Calu3 (cell line): ENCODE measurements around the gene DDA1. TPM values are rescaled to one million over a fixed set of nuclear protein-coding genes. Genes with fewer than 3 reads are reported as not detected.

ENCODE experiments used
- BruUV-seq: library from RNA; stranded (reverse); fragments of 400-500 nt; replicated peaks from 2 replicates; lab custom pipeline; 2021; lab: Mats Ljungman, UMichigan
- CTCF ChIA-PET: fragments of 300-600 bp; sonication (Branson Sonifier 250); formaldehyde crosslinking; loops from one replicate; lab custom pipeline; 2022; ENCODE audit warnings: antibody characterized with exemption; lab: Charles Lee
- DNase-seq: peaks from one replicate; pipeline ENCODE4 v3.0.0; 2022
- H3K27ac Mint-ChIP-seq: one replicate; pipeline ENCODE4 v1.8.0; 2022; ENCODE audit warnings: mixed read lengths; ENCODE audit not compliant: unreplicated experiment
- H3K27me3 Mint-ChIP-seq: one replicate; pipeline ENCODE4 v1.8.0; 2022; ENCODE audit warnings: mixed read lengths; ENCODE audit not compliant: unreplicated experiment
- H3K36me3 Mint-ChIP-seq: one replicate; pipeline ENCODE4 v1.8.0; 2022; ENCODE audit warnings: mild to moderate bottlenecking, moderate library complexity, mixed read lengths; ENCODE audit not compliant: insufficient read depth, unreplicated experiment
- H3K4me1 Mint-ChIP-seq: one replicate; pipeline ENCODE4 v1.8.0; 2022; ENCODE audit warnings: mild to moderate bottlenecking, low read depth, mixed read lengths; ENCODE audit not compliant: unreplicated experiment
- H3K4me3 Mint-ChIP-seq: one replicate; pipeline ENCODE4 v1.8.0; 2022; ENCODE audit warnings: mild to moderate bottlenecking, low read depth, moderate library complexity, mixed read lengths; ENCODE audit not compliant: unreplicated experiment
- H3K9me3 Mint-ChIP-seq: one replicate; pipeline ENCODE4 v1.8.0; 2022; ENCODE audit warnings: low read depth, mixed read lengths; ENCODE audit not compliant: unreplicated experiment
- CTCF ChIP-seq: fragments of 200-600 bp; IDR thresholded peaks from one replicate; pipeline ENCODE4 v1.8.0; 2022; ENCODE audit warnings: antibody characterized with exemption; ENCODE audit not compliant: unreplicated experiment
- intact Hi-C: fragments of 100-400 bp; cut with micrococcal nuclease; formaldehyde crosslinking; loops from one replicate; pipeline ENCODE4 v1.10.0; 2022; ENCODE audit not compliant: unreplicated experiment
- total RNA-seq: library from RNA; stranded (reverse); gene quantifications from 2 replicates; pipeline ENCODE4 v1.2.3, GENCODE V29; 2022

The DDA1 gene
- total RNA-seq, 1 experiment from 2014 or later = 50.8 TPM

GRCh38 chr19:17325881-17326594, 16.7 kb downstream of the DDA1 start:
- no peak for DNase-seq
- no peak for TF ChIP-seq CTCF
- CTCF ChIA-PET = no interaction called here
- BruUV-seq = no TSS peak
- intact Hi-C loops = no loop called here
- Mint-ChIP-seq H3K4me3 (no peak overlapping the region), H3K27me3 (no peaks in the 10 kb centered on the region), H3K9me3 (no peaks in the 10 kb centered on the region), H3K36me3 (peaks cover 16% of the 10 kb centered on the region), H3K27ac (no peak overlapping the region), H3K4me1 (no peaks in the 10 kb centered on the region)

- no peaks in the 10 kb centered on the region for H3K4me1 Mint-ChIP-seq
- no peak for DNase-seq
- BruUV-seq = no TSS peak
- no peak overlapping the region for H3K27ac Mint-ChIP-seq
- no peak overlapping the region for H3K4me3 Mint-ChIP-seq
- CTCF ChIA-PET = no interaction called here
- intact Hi-C loops = no loop called here
- H3K9me3 Mint-ChIP-seq = no peaks in the 10 kb centered on the region
- no peaks in the 10 kb centered on the region for H3K27me3 Mint-ChIP-seq
- TF ChIP-seq CTCF = no peak
- peaks cover 16% of the 10 kb centered on the region for H3K36me3 Mint-ChIP-seq
Measured at GRCh38 chr19:17326595-17326966, 17.2 kb downstream of the DDA1 start.

GRCh38 chr19:17327068-17327653, 17.8 kb downstream of the DDA1 start:
- no peak for TF ChIP-seq CTCF
- Mint-ChIP-seq H3K4me3 (no peak overlapping the region), H3K4me1 (no peaks in the 10 kb centered on the region), H3K27ac (no peak overlapping the region), H3K36me3 (peaks cover 16% of the 10 kb centered on the region), H3K9me3 (no peaks in the 10 kb centered on the region), H3K27me3 (no peaks in the 10 kb centered on the region)
- intact Hi-C loops = no loop called here
- CTCF ChIA-PET = interaction anchor here (0.6 kb wide), 1 partner anchor 85 kb away, joined by 3 read pairs; no protein-coding TSS in a partner anchor
- BruUV-seq = no TSS peak
- no peak for DNase-seq

GRCh38 chr19:17327654-17328516, 18.5 kb downstream of the DDA1 start:
- TF ChIP-seq CTCF = no peak
- DNase-seq = no peak
- intact Hi-C loops = no loop called here
- no peaks in the 10 kb centered on the region for H3K9me3 Mint-ChIP-seq
- BruUV-seq = no TSS peak
- H3K27me3 Mint-ChIP-seq = no peaks in the 10 kb centered on the region
- no peaks in the 10 kb centered on the region for H3K4me1 Mint-ChIP-seq
- H3K36me3 Mint-ChIP-seq = peaks cover 12% of the 10 kb centered on the region
- CTCF ChIA-PET = interaction anchor here (0.6 kb wide), 1 partner anchor 86 kb away, joined by 3 read pairs; no protein-coding TSS in a partner anchor
- H3K27ac Mint-ChIP-seq = no peak overlapping the region
- H3K4me3 Mint-ChIP-seq = no peak overlapping the region
